ENCODE data around the gene ACP6.
"Not testable (repeated sequence)": the region's sequence is repeated elsewhere in the genome, so short reads cannot be mapped to it uniquely, and the experiment has no call there.

ACP6 gene

DNA sequence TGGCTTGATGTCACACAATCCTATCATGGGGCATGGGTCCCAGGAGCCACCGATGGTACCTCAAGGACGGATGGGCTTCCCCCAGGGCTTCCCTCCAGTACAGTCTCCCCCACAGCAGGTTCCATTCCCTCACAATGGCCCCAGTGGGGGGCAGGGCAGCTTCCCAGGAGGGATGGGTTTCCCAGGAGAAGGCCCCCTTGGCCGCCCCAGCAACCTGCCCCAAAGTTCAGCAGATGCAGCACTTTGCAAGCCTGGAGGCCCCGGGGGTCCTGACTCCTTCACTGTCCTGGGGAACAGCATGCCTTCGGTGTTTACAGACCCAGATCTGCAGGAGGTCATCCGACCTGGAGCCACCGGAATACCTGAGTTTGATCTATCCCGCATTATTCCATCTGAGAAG, 46.3 kb downstream of the ACP6 start:
- no peaks in the 10 kb centered on the region for H3K9me3 ChIP-seq (ENCODE audit: control insufficient read depth, low read length)
- WGBS, 2 experiments = 94% methylated on average over 8 of the region's 8 CpGs
- no peak overlapping the region for H3K27ac ChIP-seq (ENCODE audit: insufficient read depth, low read depth, low read length, poor library complexity, severe bottlenecking)
- H3K4me1 ChIP-seq (ENCODE audit: control insufficient read depth, insufficient read depth, low read length) = no peaks in the 10 kb centered on the region
- no peak overlapping the region for H3K4me3 ChIP-seq (ENCODE audit: insufficient read depth, low read depth, low read length)
- H3K27me3 ChIP-seq (ENCODE audit: control insufficient read depth, insufficient read depth, low read length, poor library complexity, severe bottlenecking) = no peaks in the 10 kb centered on the region
- H3K36me3 ChIP-seq (ENCODE audit: control insufficient read depth, insufficient read depth, low read length) = peaks cover 39% of the 10 kb centered on the region

DNA sequence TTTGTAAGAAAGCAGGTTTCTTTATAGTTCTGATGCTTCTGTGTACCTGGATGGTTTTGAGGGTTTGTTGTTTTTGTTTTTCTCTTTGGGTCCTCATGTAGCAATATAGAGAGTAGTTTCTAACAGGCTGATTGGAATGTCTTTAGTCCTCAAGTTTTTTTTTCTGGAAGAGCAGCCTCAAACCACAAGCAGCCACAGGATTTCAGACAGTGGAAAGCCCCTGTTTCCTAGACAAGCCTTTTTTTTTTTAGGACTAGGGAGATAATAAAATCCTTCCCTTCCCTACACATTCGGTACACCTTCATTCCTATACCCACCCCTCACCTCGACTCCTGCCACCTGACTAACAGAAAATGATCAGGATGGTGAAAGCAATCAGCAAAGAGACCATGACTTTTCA, 47.6 kb downstream of the ACP6 start:
- H3K4me3 ChIP-seq (ENCODE audit: insufficient read depth, low read depth, low read length) = no peak overlapping the region
- H3K27me3 ChIP-seq (ENCODE audit: control insufficient read depth, insufficient read depth, low read length, poor library complexity, severe bottlenecking) = no peaks in the 10 kb centered on the region
- H3K4me1 ChIP-seq (ENCODE audit: control insufficient read depth, insufficient read depth, low read length) = no peaks in the 10 kb centered on the region
- peaks cover 51% of the 10 kb centered on the region for H3K36me3 ChIP-seq (ENCODE audit: control insufficient read depth, insufficient read depth, low read length)
- no peak overlapping the region for H3K27ac ChIP-seq (ENCODE audit: insufficient read depth, low read depth, low read length, poor library complexity, severe bottlenecking)
- H3K9me3 ChIP-seq (ENCODE audit: control insufficient read depth, low read length) = no peaks in the 10 kb centered on the region
- 94 to 95% methylated on average over 2 of the region's 2 CpGs for WGBS, 2 experiments

DNA sequence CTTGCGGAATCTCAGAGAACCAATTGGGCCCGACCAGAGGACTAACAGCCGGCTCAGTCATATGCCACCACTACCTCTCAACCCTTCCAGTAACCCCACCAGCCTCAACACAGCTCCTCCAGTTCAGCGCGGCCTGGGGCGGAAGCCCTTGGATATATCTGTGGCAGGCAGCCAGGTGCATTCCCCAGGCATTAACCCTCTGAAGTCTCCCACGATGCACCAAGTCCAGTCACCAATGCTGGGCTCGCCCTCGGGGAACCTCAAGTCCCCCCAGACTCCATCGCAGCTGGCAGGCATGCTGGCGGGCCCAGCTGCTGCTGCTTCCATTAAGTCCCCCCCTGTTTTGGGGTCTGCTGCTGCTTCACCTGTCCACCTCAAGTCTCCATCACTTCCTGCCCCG, 49.8 kb downstream of the ACP6 start:
- WGBS, 2 experiments = 95 to 96% methylated on average over 12 of the region's 12 CpGs
- Histone ChIP-seq H3K9me3 (ENCODE audit: control insufficient read depth, low read length) (no peaks in the 10 kb centered on the region), H3K36me3 (ENCODE audit: control insufficient read depth, insufficient read depth, low read length) (peaks cover 68% of the 10 kb centered on the region), H3K27me3 (ENCODE audit: control insufficient read depth, insufficient read depth, low read length, poor library complexity, severe bottlenecking) (no peaks in the 10 kb centered on the region), H3K4me1 (ENCODE audit: control insufficient read depth, insufficient read depth, low read length) (no peaks in the 10 kb centered on the region), H3K4me3 (ENCODE audit: insufficient read depth, low read depth, low read length) (no peak overlapping the region), H3K27ac (ENCODE audit: insufficient read depth, low read depth, low read length, poor library complexity, severe bottlenecking) (no peak overlapping the region)

DNA sequence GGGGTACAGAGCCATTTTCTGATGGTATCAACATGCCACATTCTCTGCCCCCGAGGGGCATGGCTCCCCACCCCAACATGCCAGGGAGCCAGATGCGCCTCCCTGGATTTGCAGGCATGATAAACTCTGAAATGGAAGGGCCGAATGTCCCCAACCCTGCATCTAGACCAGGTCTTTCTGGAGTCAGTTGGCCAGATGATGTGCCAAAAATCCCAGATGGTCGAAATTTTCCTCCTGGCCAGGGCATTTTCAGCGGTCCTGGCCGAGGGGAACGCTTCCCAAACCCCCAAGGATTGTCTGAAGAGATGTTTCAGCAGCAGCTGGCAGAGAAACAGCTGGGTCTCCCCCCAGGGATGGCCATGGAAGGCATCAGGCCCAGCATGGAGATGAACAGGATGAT, 50.6 kb downstream of the ACP6 start:
- peaks cover 71% of the 10 kb centered on the region for H3K36me3 ChIP-seq (ENCODE audit: control insufficient read depth, insufficient read depth, low read length)
- H3K4me1 ChIP-seq (ENCODE audit: control insufficient read depth, insufficient read depth, low read length) = no peaks in the 10 kb centered on the region
- no peak overlapping the region for H3K27ac ChIP-seq (ENCODE audit: insufficient read depth, low read depth, low read length, poor library complexity, severe bottlenecking)
- WGBS, 2 experiments = 95 to 96% methylated on average over 7 of the region's 7 CpGs
- H3K9me3 ChIP-seq (ENCODE audit: control insufficient read depth, low read length) = no peaks in the 10 kb centered on the region
- no peaks in the 10 kb centered on the region for H3K27me3 ChIP-seq (ENCODE audit: control insufficient read depth, insufficient read depth, low read length, poor library complexity, severe bottlenecking)
- no peak overlapping the region for H3K4me3 ChIP-seq (ENCODE audit: insufficient read depth, low read depth, low read length)

DNA sequence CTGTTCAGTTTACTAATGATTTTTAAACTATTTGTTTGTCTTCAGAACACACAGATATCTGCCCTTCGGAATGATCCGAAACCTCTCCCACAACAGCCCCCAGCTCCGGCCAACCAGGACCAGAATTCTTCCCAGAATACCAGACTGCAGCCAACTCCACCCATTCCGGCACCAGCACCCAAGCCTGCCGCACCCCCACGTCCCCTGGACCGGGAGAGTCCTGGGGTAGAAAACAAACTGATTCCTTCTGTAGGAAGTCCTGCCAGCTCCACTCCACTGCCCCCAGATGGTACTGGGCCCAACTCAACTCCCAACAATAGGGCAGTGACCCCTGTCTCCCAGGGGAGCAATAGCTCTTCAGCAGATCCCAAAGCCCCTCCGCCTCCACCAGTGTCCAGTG, 51.6 kb downstream of the ACP6 start:
- WGBS, 2 experiments = 94 to 95% methylated on average over 8 of the region's 8 CpGs
- H3K27ac ChIP-seq (ENCODE audit: insufficient read depth, low read depth, low read length, poor library complexity, severe bottlenecking) = no peak overlapping the region
- H3K4me3 ChIP-seq (ENCODE audit: insufficient read depth, low read depth, low read length) = no peak overlapping the region
- no peaks in the 10 kb centered on the region for H3K27me3 ChIP-seq (ENCODE audit: control insufficient read depth, insufficient read depth, low read length, poor library complexity, severe bottlenecking)
- no peaks in the 10 kb centered on the region for H3K9me3 ChIP-seq (ENCODE audit: control insufficient read depth, low read length)
- H3K36me3 ChIP-seq (ENCODE audit: control insufficient read depth, insufficient read depth, low read length) = peaks cover 73% of the 10 kb centered on the region
- H3K4me1 ChIP-seq (ENCODE audit: control insufficient read depth, insufficient read depth, low read length) = no peaks in the 10 kb centered on the region

DNA sequence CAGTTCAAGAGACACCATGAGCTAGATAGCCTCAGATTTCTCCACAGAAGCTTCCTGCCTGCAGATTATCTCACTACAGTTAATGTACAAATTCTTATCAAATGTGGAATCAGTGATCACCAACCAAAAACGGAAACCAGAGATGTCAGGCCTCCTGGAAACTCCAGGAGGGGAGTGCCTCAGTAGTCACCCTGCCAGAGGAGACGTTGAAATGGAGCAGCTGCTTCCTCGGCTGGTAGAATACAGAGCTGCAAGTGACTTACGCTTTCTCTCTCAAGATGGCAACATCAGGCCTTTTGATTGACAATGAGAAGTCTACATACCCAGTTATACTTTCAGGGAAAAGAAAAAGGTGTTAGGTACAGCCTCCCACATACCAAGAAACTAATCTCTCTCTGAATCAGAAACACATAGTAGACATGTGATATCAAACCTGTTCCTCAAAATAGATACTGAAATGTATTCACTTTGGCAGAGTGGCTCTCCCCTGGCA, 52.2 kb downstream of the ACP6 start:
- WGBS, 2 experiments = 94 to 95% methylated on average over 4 of the region's 4 CpGs
- H3K4me3 ChIP-seq (ENCODE audit: insufficient read depth, low read depth, low read length) = no peak overlapping the region
- H3K9me3 ChIP-seq (ENCODE audit: control insufficient read depth, low read length) = no peaks in the 10 kb centered on the region
- H3K27ac ChIP-seq (ENCODE audit: insufficient read depth, low read depth, low read length, poor library complexity, severe bottlenecking) = no peak overlapping the region
- H3K27me3 ChIP-seq (ENCODE audit: control insufficient read depth, insufficient read depth, low read length, poor library complexity, severe bottlenecking) = no peaks in the 10 kb centered on the region
- peaks cover 78% of the 10 kb centered on the region for H3K36me3 ChIP-seq (ENCODE audit: control insufficient read depth, insufficient read depth, low read length)
- H3K4me1 ChIP-seq (ENCODE audit: control insufficient read depth, insufficient read depth, low read length) = no peaks in the 10 kb centered on the region

DNA sequence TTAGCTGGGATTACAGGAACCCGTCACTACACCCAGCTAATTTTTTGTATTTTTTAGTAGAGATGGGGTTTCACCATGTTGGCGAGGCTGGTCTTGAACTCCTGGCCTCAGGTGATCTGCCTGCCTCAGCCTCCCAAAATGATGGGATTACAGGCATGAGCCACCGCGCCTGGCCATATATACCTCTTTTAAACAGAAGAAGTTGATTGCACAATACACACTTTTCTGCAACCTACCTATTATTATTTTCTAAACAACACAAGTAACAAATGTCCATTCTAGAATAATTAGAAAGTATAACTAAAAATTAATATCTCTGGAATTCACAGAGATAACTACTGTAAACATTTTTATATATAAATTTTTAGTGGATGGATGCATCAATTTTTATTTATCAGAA, 55.4 kb downstream of the ACP6 start:
- H3K36me3 ChIP-seq (ENCODE audit: control insufficient read depth, insufficient read depth, low read length) = peaks cover 73% of the 10 kb centered on the region
- H3K4me1 ChIP-seq (ENCODE audit: control insufficient read depth, insufficient read depth, low read length); H3K27me3 ChIP-seq (ENCODE audit: control insufficient read depth, insufficient read depth, low read length, poor library complexity, severe bottlenecking); H3K9me3 ChIP-seq (ENCODE audit: control insufficient read depth, low read length); H3K27ac ChIP-seq (ENCODE audit: insufficient read depth, low read depth, low read length, poor library complexity, severe bottlenecking); H3K4me3 ChIP-seq (ENCODE audit: insufficient read depth, low read depth, low read length): not testable (repeated sequence)
- 94 to 98% methylated on average over 4 of the region's 4 CpGs for WGBS, 2 experiments

DNA sequence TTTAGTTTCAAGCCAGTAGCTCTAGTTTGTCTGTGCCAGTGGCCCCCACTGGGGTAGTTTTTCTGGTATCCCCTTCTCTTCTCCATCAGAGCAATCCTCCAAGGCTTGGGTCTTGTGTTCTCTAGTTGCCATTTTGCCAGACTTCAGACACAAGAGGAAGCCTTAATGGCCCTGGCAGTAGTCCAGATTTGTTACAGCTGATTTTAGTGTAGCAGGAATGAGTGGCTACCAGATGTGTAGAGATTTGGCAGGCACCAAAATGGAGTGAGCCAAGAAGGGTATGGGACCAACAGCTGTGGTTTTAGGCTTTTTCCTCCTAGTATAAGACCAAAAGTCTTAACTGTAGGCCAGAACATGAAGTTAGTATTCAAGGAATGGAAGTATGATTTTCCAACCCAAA, 56.8 kb downstream of the ACP6 start:
- H3K27me3 ChIP-seq (ENCODE audit: control insufficient read depth, insufficient read depth, low read length, poor library complexity, severe bottlenecking) = no peaks in the 10 kb centered on the region
- H3K27ac ChIP-seq (ENCODE audit: insufficient read depth, low read depth, low read length, poor library complexity, severe bottlenecking) = no peak overlapping the region
- no peaks in the 10 kb centered on the region for H3K9me3 ChIP-seq (ENCODE audit: control insufficient read depth, low read length)
- no peak overlapping the region for H3K4me3 ChIP-seq (ENCODE audit: insufficient read depth, low read depth, low read length)
- peaks cover 5% of the 10 kb centered on the region for H3K4me1 ChIP-seq (ENCODE audit: control insufficient read depth, insufficient read depth, low read length)
- H3K36me3 ChIP-seq (ENCODE audit: control insufficient read depth, insufficient read depth, low read length) = peaks cover 58% of the 10 kb centered on the region

DNA sequence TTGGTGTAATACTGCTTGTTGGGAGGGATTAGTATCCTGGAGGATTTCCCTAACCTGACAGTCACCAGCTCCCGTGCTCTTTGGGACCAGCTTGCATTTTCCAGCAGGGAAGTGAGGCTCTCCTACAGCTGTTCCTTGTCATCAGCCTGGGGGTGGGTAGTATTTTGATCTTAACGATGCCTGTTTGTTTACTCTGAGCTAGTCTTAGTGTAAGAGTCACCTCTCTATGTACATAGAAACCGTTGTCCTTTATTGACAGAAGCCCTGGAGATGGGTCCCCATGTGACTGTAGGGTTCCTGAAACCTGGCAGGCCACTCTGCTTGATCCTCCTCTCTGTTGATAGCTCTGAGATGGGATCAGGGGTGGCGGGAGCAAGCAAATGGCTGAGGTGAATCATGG, 58.0 kb downstream of the ACP6 start:
- peaks cover 51% of the 10 kb centered on the region for H3K36me3 ChIP-seq (ENCODE audit: control insufficient read depth, insufficient read depth, low read length)
- H3K4me1 ChIP-seq (ENCODE audit: control insufficient read depth, insufficient read depth, low read length) = peaks cover 5% of the 10 kb centered on the region
- no peak overlapping the region for H3K27ac ChIP-seq (ENCODE audit: insufficient read depth, low read depth, low read length, poor library complexity, severe bottlenecking)
- H3K9me3 ChIP-seq (ENCODE audit: control insufficient read depth, low read length) = no peaks in the 10 kb centered on the region
- H3K27me3 ChIP-seq (ENCODE audit: control insufficient read depth, insufficient read depth, low read length, poor library complexity, severe bottlenecking) = no peaks in the 10 kb centered on the region
- no peak overlapping the region for H3K4me3 ChIP-seq (ENCODE audit: insufficient read depth, low read depth, low read length)
- WGBS, 2 experiments = 85 to 87% methylated on average over 4 of the region's 4 CpGs

DNA sequence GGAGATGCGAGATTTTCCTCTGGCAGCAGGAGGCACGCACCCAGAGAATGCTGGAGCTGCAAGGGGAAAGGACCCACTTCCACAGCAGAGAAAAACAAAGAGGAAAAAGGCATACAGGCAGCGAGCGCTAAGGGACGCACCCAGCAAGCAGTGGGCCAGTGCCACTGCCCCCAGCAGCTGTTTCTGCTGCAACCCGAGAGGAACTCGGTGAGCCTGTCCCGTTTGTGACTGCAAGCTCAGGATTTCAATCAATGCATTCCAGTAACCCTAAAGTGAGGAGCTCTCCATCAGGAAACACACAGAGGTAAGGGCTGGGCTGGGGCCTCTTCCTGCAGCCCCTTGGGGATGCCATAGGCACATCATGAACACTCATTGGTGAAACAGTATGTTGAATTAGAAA, 58.7 kb downstream of the ACP6 start:
- peaks cover 45% of the 10 kb centered on the region for H3K36me3 ChIP-seq (ENCODE audit: control insufficient read depth, insufficient read depth, low read length)
- WGBS, 2 experiments = 86% methylated on average over 8 of the region's 8 CpGs

DNA sequence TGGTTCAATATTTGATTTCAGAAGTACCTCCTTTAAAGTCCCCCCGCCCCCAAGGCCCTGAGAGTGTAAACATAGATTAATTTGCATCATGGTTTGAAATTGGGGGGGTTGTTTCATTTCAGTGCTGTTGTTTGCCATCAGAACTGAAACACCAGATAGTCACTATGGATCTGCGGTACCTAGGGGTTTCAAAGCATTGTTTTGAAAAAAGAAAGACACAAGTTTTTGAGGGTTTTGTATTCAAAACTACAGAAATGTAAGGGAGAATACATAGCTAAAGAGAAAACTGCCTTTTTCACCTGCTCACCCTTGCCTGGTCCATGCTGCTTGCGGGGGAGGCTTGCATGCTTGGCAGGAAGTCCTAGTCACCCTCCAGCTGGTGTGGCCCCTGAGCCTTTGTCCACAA, 59.3 kb downstream of the ACP6 start:
- 93 to 98% methylated on average over 3 of the region's 3 CpGs for WGBS, 2 experiments
- peaks cover 44% of the 10 kb centered on the region for H3K36me3 ChIP-seq (ENCODE audit: control insufficient read depth, insufficient read depth, low read length)
- H3K27ac ChIP-seq (ENCODE audit: insufficient read depth, low read depth, low read length, poor library complexity, severe bottlenecking) = no peak overlapping the region

More for the DNA sequence above, 58.7 kb downstream of the ACP6 start:
- H3K9me3 ChIP-seq (ENCODE audit: control insufficient read depth, low read length) = no peaks in the 10 kb centered on the region
- H3K27ac ChIP-seq (ENCODE audit: insufficient read depth, low read depth, low read length, poor library complexity, severe bottlenecking) = no peak overlapping the region
- H3K4me3 ChIP-seq (ENCODE audit: insufficient read depth, low read depth, low read length) = no peak overlapping the region
- H3K4me1 ChIP-seq (ENCODE audit: control insufficient read depth, insufficient read depth, low read length) = peaks cover 5% of the 10 kb centered on the region
- H3K27me3 ChIP-seq (ENCODE audit: control insufficient read depth, insufficient read depth, low read length, poor library complexity, severe bottlenecking) = no peaks in the 10 kb centered on the region

More for the DNA sequence above, 59.3 kb downstream of the ACP6 start:
- no peak overlapping the region for H3K4me3 ChIP-seq (ENCODE audit: insufficient read depth, low read depth, low read length)
- H3K27me3 ChIP-seq (ENCODE audit: control insufficient read depth, insufficient read depth, low read length, poor library complexity, severe bottlenecking) = no peaks in the 10 kb centered on the region
- no peaks in the 10 kb centered on the region for H3K9me3 ChIP-seq (ENCODE audit: control insufficient read depth, low read length)
- peaks cover 5% of the 10 kb centered on the region for H3K4me1 ChIP-seq (ENCODE audit: control insufficient read depth, insufficient read depth, low read length)
